GM21526 (cell line): ENCODE measurements around the gene TMEM120B.
A peak's percentile ranks its signal among the peaks of the same experiment; 100 is the strongest.

ENCODE experiments used
- ATAC-seq: cut with Tn5 transposase; IDR thresholded peaks from one replicate; pipeline ENCODE4 v1.9.1; 2021; ENCODE audit warnings: moderate library complexity; ENCODE audit not compliant: unreplicated experiment, low FRiP score

TMEM120B gene

GRCh38 chr12:121770388-121770787, 57.8 kb downstream of the TMEM120B start:
- ATAC-seq, result no peak

GRCh38 chr12:121770813-121771625, 58.5 kb downstream of the TMEM120B start:
- no peak for ATAC-seq

- peak; percentile 62 for ATAC-seq
Observed at GRCh38 chr12:121773011-121773777, 60.6 kb downstream of the TMEM120B start.

- no peak for ATAC-seq
Observed at GRCh38 chr12:121774968-121775474, 62.5 kb downstream of the TMEM120B start.

- ATAC-seq, result no peak
Observed at GRCh38 chr12:121775501-121775900, 62.9 kb downstream of the TMEM120B start.

GRCh38 chr12:121776190-121777098, 63.9 kb downstream of the TMEM120B start:
- no peak for ATAC-seq

- ATAC-seq, result no peak
Observed at GRCh38 chr12:121778567-121779421, 66.2 kb downstream of the TMEM120B start.

- no peak for ATAC-seq
Observed at GRCh38 chr12:121779422-121779895, 66.9 kb downstream of the TMEM120B start.

- ATAC-seq, result no peak
Observed at GRCh38 chr12:121780429-121780828, 67.9 kb downstream of the TMEM120B start.

GRCh38 chr12:121781484-121781997, 69.0 kb downstream of the TMEM120B start:
- ATAC-seq, result peak; percentile 29

- ATAC-seq, result peak; percentile 41
Observed at GRCh38 chr12:121781998-121782979, 69.7 kb downstream of the TMEM120B start.

- no peak for ATAC-seq
Observed at GRCh38 chr12:121783766-121784165, 71.2 kb downstream of the TMEM120B start.

GRCh38 chr12:121784460-121784859, 71.9 kb downstream of the TMEM120B start:
- ATAC-seq, result no peak

- no peak for ATAC-seq
Observed at GRCh38 chr12:121786440-121786825, 73.9 kb downstream of the TMEM120B start.

- ATAC-seq, result no peak
Observed at GRCh38 chr12:121787063-121788025, 74.8 kb downstream of the TMEM120B start.

GRCh38 chr12:121788176-121788818, 75.7 kb downstream of the TMEM120B start:
- ATAC-seq, result no peak
